ENCODE results near the gene PODXL.

- TF ChIP-seq POLR2AphosphoS5 (IDR thresholded peaks at IDR 0.05) (no peak), CTCF (IDR thresholded peaks at IDR 0.05) (no peak), POLR2A (IDR thresholded peaks at IDR 0.05) (no peak)
Measured at GRCh38 chr7:131596785-131597184, 40.4 kb upstream of the PODXL start.

Data from upper lobe of left lung (tissue), 4 donors.